Adrenal gland (tissue), 12 donors: Measurements from ENCODE around the gene S100A2. TPM values are rescaled to one million over a fixed set of nuclear protein-coding genes. Genes with fewer than 3 reads are reported as not detected.
A peak's percentile ranks its signal among the peaks of the same experiment; 100 is the strongest.

ENCODE experiments used
- DNase-seq, 7 donors: peaks; one replicate each; pipeline ENCODE4 v3.0.0-alpha.2; 2019 to 2020
- H3K27ac ChIP-seq, 5 donors: fragments of 200-600 bp; sonication (generic) in 4 of 5; 1 replicate in 3 of 5; 2 replicates in 2 of 5; pipeline versions ENCODE4 v1.5.1 to v1.8.0; 2016 to 2020; ENCODE audit warnings: mild to moderate bottlenecking in 1 of 5
- H3K27me3 ChIP-seq: fragments of 200-600 bp; 2 replicates; pipeline ENCODE4 v1.8.0; 2021
- H3K36me3 ChIP-seq, 2 donors: fragments of 200-600 bp; replicated peaks in 1 of 2; 1 replicate in 1 of 2; 2 replicates in 1 of 2; pipeline versions ENCODE4 v1.5.1 to v1.8.0; 2018 to 2022
- H3K4me1 ChIP-seq, 2 donors: fragments of 200-600 bp; replicated peaks in 1 of 2; 1 replicate in 1 of 2; 2 replicates in 1 of 2; pipeline versions ENCODE4 v1.5.1 to v1.8.0; 2018 to 2021
- H3K4me3 ChIP-seq, 4 donors: fragments of 200-600 bp; sonication (generic) in 3 of 4; one replicate each; pipeline ENCODE4 v1.5.1; 2016 to 2018
- H3K9me3 ChIP-seq, 3 donors: fragments of 200-600 bp; sonication (generic) in 1 of 3; replicated peaks in 1 of 3; 1 replicate in 2 of 3; 2 replicates in 1 of 3; pipeline versions ENCODE4 v1.5.1 to v1.8.0; 2016 to 2021
- POLR2A ChIP-seq, 2 donors: fragments of 450-650 bp; IDR thresholded peaks; one replicate each; pipeline ENCODE4 v1.6.1; 2017; ENCODE audit warnings: antibody characterized with exemption in 2 of 2, mild to moderate bottlenecking in 2 of 2, moderate library complexity in 1 of 2
- WGBS, 4 donors: extraction: QIAGEN DNeasy Blood & Tissue Kit in 2 of 4; methylation state at CpG; one replicate each; pipeline versions ENCODE4 v1.1.5 to v1.1.7; 2013 to 2017; 5-methylcytosine and 5-hydroxymethylcytosine counted together
- intact Hi-C, 2 donors: fragments of 100-400 bp; cut with DNase I; formaldehyde crosslinking; loops; one replicate each; pipeline versions ENCODE4 v1.14.1 to v1.15.0; 2022 to 2023
- polyA plus RNA-seq, 3 donors: library from polyadenylated mRNA; stranded (reverse); fragments of 200-250 nt in 2 of 3; fragments of 350-450 nt in 1 of 3; fragmentation: Illumina TruSeq in 1 of 3; extraction: RNeasy Lipid Tissue Mini Kit (QIAGEN cat#74804) in 1 of 3; gene quantifications; one replicate each; pipeline ENCODE4 v1.2.3, GENCODE V29; 2013 to 2014
- total RNA-seq, 9 donors: library from RNA; depleted of rRNA in 4 of 9; stranded (reverse); fragments of >200 nt in 4 of 9; fragments of 120-200 nt in 1 of 9; fragmentation: NEBNext Ultra II Directional in 1 of 9; extraction: Animal tissue kit (Norgen Biotek cat#: 25700) in 1 of 9; gene quantifications; one replicate each; pipeline versions ENCODE4 v1.1.0 to v1.2.4, GENCODE V29; 2013 to 2023
- TF ChIP-seq, protein P1 (sequence below), 6 experiments: fragments of 450-650 bp in 4 of 6; fragments of 200-600 bp in 2 of 6; sonication (generic) in 1 of 6; IDR thresholded peaks; 1 replicate in 5 of 6; 2 replicates in 1 of 6; pipeline versions ENCODE4 v1.5.1 to v1.8.0; 2016 to 2021; ENCODE audit warnings: antibody characterized with exemption in 6 of 6, mild to moderate bottlenecking in 2 of 6, moderate library complexity in 1 of 6
- donor health status: healthy with polysubstance abuse.
- donor health status: Bipolar disorder and iron deficiency.
- donor health status: DM: yes; HTN: yes; CAD: no.
- donor health status: DM: no; HTN: no; CAD: no.
- donor health status: DM: no; HTN: no; CAD: no.
- donor health status: DM: yes; HTN: yes; CAD: no.

The S100A2 gene
- total and polyA plus RNA-seq, 12 donors, result 0.31 to 44.1 (median 1.3) TPM; not detected in 1

DNA sequence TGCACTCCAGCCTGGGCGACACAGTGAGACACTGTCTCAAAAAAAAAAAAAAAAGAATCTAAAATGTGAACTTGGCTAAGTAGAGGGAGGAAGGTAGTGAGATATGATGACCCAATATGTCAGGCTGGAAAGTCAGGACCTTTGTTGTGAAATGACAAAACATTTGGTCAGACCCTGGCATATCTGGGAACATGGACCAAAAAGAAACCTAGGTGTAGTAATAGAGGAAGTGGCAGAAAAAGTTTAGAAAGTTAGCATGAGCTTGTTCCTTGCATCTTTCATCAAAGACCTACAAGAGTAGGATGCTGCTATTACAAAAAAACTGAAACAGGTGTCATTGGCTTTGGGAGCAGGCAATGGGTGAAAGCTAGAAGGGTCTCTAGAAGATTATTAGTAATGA lies 9.3 kb downstream of the S100A2 start:
- intact Hi-C loops, result no loop called here
- Histone ChIP-seq H3K27ac (no peak overlapping the region), H3K27me3 (no peaks in the 10 kb centered on the region), H3K4me1 (peaks cover 14 to 21% of the 10 kb centered on the region in 2 donors), H3K4me3 (no peak overlapping the region), H3K9me3 (no peaks in the 10 kb centered on the region), H3K36me3 (no peaks in the 10 kb centered on the region)
- 92 to 100% (median 100%) methylated on average over 1 of the region's 1 CpG for WGBS, 4 donors
- no peak for TF ChIP-seq POLR2A (IDR thresholded peaks at IDR 0.05)
- TF ChIP-seq, protein P1, sequence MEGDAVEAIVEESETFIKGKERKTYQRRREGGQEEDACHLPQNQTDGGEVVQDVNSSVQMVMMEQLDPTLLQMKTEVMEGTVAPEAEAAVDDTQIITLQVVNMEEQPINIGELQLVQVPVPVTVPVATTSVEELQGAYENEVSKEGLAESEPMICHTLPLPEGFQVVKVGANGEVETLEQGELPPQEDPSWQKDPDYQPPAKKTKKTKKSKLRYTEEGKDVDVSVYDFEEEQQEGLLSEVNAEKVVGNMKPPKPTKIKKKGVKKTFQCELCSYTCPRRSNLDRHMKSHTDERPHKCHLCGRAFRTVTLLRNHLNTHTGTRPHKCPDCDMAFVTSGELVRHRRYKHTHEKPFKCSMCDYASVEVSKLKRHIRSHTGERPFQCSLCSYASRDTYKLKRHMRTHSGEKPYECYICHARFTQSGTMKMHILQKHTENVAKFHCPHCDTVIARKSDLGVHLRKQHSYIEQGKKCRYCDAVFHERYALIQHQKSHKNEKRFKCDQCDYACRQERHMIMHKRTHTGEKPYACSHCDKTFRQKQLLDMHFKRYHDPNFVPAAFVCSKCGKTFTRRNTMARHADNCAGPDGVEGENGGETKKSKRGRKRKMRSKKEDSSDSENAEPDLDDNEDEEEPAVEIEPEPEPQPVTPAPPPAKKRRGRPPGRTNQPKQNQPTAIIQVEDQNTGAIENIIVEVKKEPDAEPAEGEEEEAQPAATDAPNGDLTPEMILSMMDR (IDR thresholded peaks at IDR 0.05), result no peak
- no peak for DNase-seq

DNA sequence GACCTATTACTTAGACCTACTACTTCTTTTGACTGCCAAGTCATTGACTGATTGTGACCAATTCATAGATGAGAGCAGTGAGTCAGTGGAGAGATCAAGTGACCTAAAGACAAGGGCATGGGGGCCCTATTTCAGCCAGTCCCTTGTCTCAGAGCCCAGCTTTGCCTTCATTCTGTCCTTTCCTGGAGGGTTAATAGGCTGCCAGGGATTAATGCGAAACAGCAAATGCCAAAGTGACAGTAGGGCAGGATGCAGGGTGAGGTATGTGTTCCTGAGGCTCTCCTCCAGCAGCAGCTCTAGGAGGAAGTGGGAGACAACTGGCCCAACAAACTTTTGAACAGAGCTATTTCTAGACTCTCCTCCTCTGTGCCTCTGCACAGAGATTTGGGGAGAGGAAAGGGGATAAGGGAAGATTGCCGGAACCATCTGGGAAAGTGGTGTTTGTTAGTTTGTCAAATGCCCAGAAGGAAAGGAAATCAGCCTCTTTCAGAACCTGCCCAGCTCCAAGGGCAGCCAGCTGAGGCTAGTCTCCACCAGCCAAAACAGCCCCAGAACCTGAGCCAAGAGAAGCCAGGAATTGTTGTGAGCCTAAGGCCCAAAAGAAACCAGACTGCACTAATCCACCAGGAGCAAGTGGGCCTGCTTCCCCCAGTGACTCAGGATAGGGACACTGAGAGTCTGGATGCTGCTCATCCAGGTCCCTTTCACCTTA lies 11.7 kb downstream of the S100A2 start:
- Histone ChIP-seq H3K4me3 (no peak overlapping the region), H3K9me3 (no peaks in the 10 kb centered on the region), H3K27me3 (no peaks in the 10 kb centered on the region), H3K4me1 (peaks cover 23 to 30% of the 10 kb centered on the region in 2 donors), H3K36me3 (no peaks in the 10 kb centered on the region), H3K27ac (peak overlapping the region in 4 of 5 donors; percentile 28 to 78 (median 63))
- WGBS, 4 donors, result 45 to 60% (median 47%) methylated on average over 2 of the region's 2 CpGs
- DNase-seq, result peak in 1 of 7 donors; percentile 20
- intact Hi-C loops, result loop anchor here in 1 of 2 donors (5.0 kb wide), 1 partner anchor 42 kb away; no protein-coding TSS in a partner anchor
- TF ChIP-seq POLR2A (IDR thresholded peaks at IDR 0.05), result no peak
- TF ChIP-seq, protein P1 (IDR thresholded peaks at IDR 0.05), result no peak

DNA sequence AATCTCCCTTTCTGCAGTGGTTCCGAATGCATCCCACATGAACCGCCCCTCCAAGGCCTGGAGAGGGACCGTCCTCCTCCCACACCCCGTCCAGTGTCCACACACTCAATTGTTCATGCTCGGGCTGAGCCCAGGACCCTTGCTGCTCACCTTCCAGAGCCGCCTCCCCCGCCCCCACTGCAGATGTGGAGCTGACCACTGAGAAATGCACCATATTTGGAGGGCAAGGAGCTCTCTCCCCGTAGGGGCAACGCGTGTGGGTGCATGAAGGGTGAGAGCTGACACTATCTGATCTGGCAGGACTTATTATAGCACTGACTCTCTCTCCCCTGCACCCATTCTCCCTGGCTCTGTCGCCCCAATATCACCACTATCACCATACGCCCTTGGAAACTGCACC lies 12.5 kb downstream of the S100A2 start:
- peak overlapping the region in 3 of 5 donors; percentile 28 to 78 (median 66) for H3K27ac ChIP-seq
- intact Hi-C loops, result loop anchor here in 1 of 2 donors (5.0 kb wide), 1 partner anchor 41 kb away; no protein-coding TSS in a partner anchor
- H3K9me3 ChIP-seq, result no peaks in the 10 kb centered on the region
- H3K36me3 ChIP-seq, result no peaks in the 10 kb centered on the region
- no peak overlapping the region for H3K4me3 ChIP-seq
- H3K27me3 ChIP-seq, result no peaks in the 10 kb centered on the region
- WGBS, 4 donors, result 77 to 85% (median 85%) methylated on average over 8 to 12 of the region's 12 CpGs
- peak in 1 of 7 donors; percentile 12 for DNase-seq
- H3K4me1 ChIP-seq, result peaks cover 26 to 33% of the 10 kb centered on the region in 2 donors
- no peak for TF ChIP-seq POLR2A (IDR thresholded peaks at IDR 0.05)
- TF ChIP-seq, protein P1 (IDR thresholded peaks at IDR 0.05), result no peak

DNA sequence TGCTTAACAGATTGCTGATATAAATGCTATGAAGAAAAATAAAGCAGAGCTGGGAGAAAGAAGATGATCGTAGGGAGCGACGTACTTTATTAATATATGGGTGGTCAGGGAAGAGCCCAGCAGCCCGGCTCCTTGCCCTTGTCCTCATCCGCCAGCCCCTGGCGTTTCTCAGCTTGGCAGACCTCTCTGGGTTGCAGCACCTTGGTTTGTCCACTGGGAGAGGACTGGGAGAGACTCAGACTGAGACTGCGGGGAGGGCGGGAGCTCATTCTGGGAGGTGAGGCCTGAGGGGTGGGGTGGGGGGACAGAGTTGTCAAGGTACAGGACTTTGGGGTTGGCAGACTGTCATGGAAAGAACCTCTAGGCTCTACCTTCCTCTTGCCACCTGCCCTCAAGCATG lies 13.3 kb downstream of the S100A2 start:
- peak in 1 of 7 donors; percentile 9 for DNase-seq
- TF ChIP-seq POLR2A (IDR thresholded peaks at IDR 0.05), result no peak
- TF ChIP-seq, protein P1 (IDR thresholded peaks at IDR 0.05), result no peak
- intact Hi-C loops, result loop anchor here in 1 of 2 donors (5.0 kb wide), 1 partner anchor 40 kb away; no protein-coding TSS in a partner anchor
- Histone ChIP-seq H3K4me3 (no peak overlapping the region), H3K36me3 (no peaks in the 10 kb centered on the region), H3K27me3 (no peaks in the 10 kb centered on the region), H3K27ac (no peak overlapping the region), H3K4me1 (peaks cover 26 to 33% of the 10 kb centered on the region in 2 donors), H3K9me3 (no peaks in the 10 kb centered on the region)
- 89 to 95% (median 92%) methylated on average over 8 of the region's 8 CpGs for WGBS, 4 donors
